RKO (cell line): ENCODE data around the gene TMEM9B.

ENCODE experiments used
- DNase-seq: peaks from one replicate; pipeline ENCODE4 v3.0.0-alpha.2; 2016; ENCODE audit warnings: low spot score

The TMEM9B gene

DNA sequence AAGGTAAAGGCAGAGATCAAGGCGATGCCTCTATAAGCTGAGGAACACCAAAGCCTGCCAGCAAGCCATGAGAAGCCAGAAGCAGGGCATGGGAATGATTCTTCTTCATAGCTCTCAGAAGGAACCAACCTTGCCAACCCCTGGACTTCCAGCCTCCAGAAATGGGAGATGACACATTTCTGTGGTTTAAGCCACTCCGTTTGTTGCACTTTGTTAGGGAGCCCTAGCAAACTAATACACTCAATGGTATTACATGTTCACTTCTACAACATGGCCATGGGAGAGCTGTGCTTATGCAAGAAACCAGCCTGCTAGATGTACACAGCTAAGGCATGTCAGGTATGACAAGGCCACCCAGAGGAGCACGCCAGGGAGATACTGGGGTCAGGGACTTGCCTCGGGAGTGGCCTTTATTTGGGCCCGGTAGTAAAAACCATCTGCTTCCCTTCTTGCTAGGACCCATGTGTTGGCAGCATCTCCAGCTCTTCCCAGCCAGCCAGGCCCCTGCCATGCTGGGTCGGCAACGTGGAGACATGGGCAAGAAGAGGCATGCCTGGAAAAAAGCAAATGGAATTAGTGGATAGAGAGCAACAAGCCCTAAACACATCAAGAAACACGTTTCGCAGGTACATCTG lies 35.1 kb downstream of the TMEM9B start:
- no peak for DNase-seq

DNA sequence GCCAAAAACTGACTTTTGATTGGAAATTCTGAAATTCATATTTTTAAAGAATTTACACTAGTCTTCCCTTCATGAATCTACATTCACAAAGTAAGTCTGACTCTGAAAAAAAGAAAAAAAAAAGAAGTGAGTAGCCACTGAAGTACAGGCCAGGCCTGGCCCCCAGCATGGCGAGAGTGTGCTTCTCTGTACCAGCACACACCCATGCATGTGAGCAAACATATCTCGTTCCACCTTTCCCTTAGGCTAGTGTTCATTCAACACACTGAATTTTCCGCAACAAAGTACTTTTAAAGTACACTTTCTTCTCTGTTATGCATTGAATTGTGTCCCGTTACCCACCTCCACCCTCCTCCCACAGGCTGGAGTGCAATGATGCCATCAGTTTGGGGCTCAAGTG lies 36.0 kb downstream of the TMEM9B start:
- DNase-seq: no peak

GRCh38 chr11:8927233-8927632 lies 37.0 kb downstream of the TMEM9B start:
- DNase-seq: no peak

- no peak for DNase-seq
Observed at GRCh38 chr11:8926236-8926635, 38.0 kb downstream of the TMEM9B start.

GRCh38 chr11:8925711-8926110 lies 38.5 kb downstream of the TMEM9B start:
- no peak for DNase-seq

DNA sequence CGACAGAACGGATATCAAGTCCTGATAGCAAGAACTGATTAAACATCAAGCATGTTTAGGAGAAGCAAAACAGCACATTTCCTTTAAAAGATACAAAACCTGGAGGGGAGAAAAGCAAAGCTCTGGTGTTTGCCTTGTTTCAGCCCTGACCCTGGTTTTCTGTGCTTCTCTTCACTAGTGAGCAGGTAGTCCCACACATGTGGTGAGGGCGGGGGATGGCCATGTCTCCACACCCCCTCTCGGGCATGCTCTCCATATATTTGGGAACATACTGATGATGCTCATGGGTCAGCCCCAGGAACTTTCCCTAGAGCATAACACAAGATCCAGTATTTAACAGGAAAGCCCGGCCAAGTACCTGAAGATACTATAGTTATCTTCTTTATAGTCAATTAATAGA lies 41.6 kb downstream of the TMEM9B start:
- DNase-seq: no peak

GRCh38 chr11:8917157-8917825 lies 47.0 kb downstream of the TMEM9B start:
- no peak for DNase-seq

DNA sequence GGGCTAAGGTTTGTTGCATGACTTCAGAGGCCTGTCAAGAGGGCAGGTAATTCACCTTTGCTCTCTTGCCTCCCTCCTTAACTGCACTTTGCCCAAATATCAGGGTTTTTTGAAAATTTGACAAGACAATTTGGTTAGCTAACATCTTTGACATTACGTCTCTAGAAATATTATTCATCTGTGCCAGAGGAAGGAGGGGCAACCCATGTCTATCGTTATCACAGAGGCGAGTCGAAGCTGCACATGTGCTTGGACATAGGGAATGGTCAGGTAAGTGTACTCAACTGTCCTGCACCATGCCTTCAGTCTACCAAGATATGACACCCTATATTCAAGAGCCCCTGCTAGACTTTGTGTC lies 49.6 kb downstream of the TMEM9B start:
- no peak for DNase-seq

GRCh38 chr11:8913961-8914660 lies 50.1 kb downstream of the TMEM9B start:
- peak; percentile 39 for DNase-seq

DNA sequence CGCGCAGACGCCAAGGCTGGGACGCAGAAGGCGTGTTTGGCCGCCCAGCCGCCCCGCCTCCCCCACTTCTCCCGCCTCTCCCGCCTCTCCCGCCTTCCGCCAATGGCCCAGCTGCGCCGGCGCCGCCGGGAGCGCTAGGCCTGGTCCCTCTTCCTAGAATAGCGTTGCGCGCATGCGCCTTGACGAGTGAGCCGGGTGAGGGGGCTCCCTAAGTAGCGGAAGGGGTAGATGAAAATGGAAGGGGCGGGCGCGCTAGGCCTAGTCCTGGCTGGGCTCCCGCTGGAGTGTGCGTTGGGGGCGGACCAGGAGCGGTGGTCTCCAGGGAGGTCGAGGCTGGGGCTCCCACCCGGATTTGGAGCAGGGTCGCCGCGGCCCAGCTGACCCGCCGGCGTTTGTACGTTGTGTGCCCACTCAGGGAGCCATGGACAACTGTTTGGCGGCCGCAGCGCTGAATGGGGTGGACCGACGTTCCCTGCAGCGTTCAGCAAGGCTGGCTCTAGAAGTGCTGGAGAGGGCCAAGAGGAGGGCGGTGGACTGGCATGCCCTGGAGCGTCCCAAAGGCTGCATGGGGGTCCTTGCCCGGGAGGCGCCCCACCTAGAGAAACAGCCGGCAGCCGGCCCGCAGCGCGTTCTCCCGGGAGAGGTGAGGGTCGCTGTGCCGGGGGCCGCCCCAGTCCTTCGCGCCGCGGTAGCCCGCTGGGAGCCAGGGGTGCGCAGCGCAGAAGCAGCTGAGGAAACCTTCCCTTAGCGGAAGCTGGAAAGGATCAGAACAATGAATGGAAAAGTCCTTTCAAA lies 53.0 kb downstream of the TMEM9B start, which contains the start of gene AKIP1:
TSS of gene AKIP1 (plus strand) at position 161 of the 795 bp plus-strand sequence. CDS start at position 422, 261 bp downstream.
- DNase-seq: peak; percentile 96

- DNase-seq: no peak
Observed at GRCh38 chr11:8910649-8911026, 53.6 kb downstream of the TMEM9B start.

DNA sequence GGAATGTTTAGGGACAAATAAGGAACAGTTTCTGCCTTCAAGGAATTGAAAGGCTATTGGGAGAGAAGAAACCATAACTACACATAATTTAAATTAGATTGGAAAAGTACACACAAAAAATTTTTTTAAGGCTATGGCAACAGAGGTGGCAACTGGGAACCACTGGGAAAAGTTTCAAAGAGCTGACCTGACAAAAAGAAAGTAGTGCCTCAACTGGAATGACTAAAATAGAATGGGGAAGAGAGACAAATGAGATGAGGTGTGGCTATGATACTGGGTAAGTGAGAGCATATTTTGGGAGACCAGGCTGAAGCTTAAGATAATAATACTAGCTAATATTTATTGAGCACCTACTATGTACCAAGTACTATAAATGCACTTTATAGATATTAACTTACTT lies 56.1 kb downstream of the TMEM9B start:
- no peak for DNase-seq

DNA sequence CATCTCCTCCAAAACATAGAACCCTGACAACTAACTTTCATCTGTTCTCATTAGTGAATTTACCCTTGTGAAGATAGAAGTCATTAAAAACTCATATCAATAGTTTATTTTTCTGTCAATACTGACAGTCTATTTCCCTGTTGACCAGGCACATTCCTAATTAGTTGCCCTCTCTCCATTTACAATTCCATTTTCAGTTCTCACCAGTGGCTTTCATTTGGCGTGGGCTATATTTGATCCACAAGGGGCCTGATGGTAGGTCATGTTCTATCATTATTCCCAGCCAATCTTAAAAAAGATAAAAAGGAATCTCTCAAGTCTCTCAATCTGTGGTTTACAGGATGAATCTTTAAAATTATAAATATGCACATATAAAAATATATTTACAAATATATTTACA lies 57.1 kb downstream of the TMEM9B start:
- DNase-seq: no peak

- DNase-seq: peak; percentile 63
Observed at GRCh38 chr11:8905528-8906165, 58.6 kb downstream of the TMEM9B start.

DNA sequence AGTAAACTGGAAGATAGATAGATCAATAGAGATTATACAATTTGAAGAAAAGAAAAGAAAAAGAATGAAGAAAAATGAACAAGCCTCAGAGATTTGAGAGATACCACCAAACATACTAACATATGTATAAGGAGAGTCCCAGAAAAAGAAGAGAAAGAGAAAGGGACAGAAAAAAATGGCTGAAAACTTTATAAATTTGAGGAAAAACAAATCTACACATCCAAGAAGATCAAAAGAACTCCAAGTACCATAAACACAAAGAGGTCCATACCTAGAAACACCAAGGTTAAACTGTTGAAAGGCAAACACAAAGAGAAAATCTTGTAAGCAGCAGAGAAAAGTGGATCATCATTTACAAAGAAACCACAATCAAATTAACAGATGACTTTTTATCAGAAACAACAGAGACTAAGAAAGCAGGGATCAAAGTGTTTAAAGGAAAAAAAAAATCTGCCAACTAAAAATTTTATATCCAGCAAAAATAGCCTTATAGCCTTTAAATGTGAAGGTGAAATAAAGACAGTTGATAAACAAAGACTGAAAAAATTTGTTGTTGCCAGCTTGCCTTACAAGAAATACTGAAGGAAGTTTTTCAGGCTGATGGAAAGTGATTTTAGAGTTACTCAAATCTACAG lies 65.0 kb downstream of the TMEM9B start:
- no peak for DNase-seq
